ENCODE results near the gene MEF2A. TPM values are rescaled to one million over a fixed set of nuclear protein-coding genes. Genes with fewer than 3 reads are reported as not detected.

The MEF2A gene
- total RNA-seq, 3 donors from 2014 or later, result 33.5 to 61.7 (median 34.7) TPM

DNA sequence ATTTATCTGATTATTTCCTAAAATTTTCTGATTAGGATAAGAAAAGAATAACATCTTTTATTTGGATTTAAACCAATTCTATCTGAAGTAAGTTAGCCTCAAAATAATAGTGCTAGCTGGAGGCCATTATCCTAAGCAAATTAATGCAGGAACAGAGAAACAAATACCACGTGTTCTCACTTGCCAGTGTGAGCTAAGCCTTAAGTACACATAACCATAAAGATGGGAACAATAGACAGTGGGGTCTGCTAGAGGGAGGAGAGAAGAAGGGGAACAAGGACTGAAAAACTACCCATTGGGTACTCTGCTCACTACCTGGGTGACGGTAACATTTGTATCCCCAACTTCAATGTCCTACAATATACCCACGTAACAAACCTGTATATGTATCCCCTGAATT lies 198.7 kb downstream of the MEF2A start:
- Histone ChIP-seq H3K36me3 (ENCODE audit: low read depth) (no peaks in the 10 kb centered on the region), H3K4me1 (ENCODE audit: low read depth) (no peaks in the 10 kb centered on the region), H3K9me3 (no peaks in the 10 kb centered on the region), H3K4me3 (no peak overlapping the region)
- DNase-seq, result no peak
- TF ChIP-seq, protein P1, sequence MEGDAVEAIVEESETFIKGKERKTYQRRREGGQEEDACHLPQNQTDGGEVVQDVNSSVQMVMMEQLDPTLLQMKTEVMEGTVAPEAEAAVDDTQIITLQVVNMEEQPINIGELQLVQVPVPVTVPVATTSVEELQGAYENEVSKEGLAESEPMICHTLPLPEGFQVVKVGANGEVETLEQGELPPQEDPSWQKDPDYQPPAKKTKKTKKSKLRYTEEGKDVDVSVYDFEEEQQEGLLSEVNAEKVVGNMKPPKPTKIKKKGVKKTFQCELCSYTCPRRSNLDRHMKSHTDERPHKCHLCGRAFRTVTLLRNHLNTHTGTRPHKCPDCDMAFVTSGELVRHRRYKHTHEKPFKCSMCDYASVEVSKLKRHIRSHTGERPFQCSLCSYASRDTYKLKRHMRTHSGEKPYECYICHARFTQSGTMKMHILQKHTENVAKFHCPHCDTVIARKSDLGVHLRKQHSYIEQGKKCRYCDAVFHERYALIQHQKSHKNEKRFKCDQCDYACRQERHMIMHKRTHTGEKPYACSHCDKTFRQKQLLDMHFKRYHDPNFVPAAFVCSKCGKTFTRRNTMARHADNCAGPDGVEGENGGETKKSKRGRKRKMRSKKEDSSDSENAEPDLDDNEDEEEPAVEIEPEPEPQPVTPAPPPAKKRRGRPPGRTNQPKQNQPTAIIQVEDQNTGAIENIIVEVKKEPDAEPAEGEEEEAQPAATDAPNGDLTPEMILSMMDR (IDR thresholded peaks at IDR 0.05), result no peak
- no peak for ATAC-seq
- intact Hi-C loops (cut with DNase I, micrococcal nuclease), result no loop called here

Other genes starting within 250 kb of the MEF2A start
- 10 to 100 TPM in 2 of 3 donors, 1 to 10 TPM in 1; 6.4 to 15.6 (median 13.4) TPM for gene LYSMD4, start 167.5 kb downstream of the MEF2A start, total RNA-seq

Measured in mucosa of descending colon (tissue), 3 donors.